GM23248 (cell line): ENCODE data around the gene PAFAH1B2.

Experiments
- EZH2 ChIP-seq: fragments of 200-600 bp; sonication (generic); IDR thresholded peaks from 2 replicates; pipeline ENCODE4 v1.6.1; 2018; ENCODE audit warnings: antibody characterized with exemption, mild to moderate bottlenecking; ENCODE audit not compliant: insufficient read depth, poor library complexity, severe bottlenecking
- EZH2phosphoT487 ChIP-seq: fragments of 200-600 bp; sonication (generic); IDR thresholded peaks from 2 replicates; pipeline ENCODE4 v1.6.1; 2018; ENCODE audit warnings: antibody characterized with exemption, moderate library complexity, mild to moderate bottlenecking, low read depth; ENCODE audit not compliant: insufficient read depth

- TF ChIP-seq EZH2 = no peak
- no peak for TF ChIP-seq EZH2phosphoT487
These were observed 42.3 kb downstream of the PAFAH1B2 start for GRCh38 chr11:117186431-117186761.
